ENCODE results near the gene KRT74.
"Not testable (repeated sequence)": the region's sequence is repeated elsewhere in the genome, so short reads cannot be mapped to it uniquely, and the experiment has no call there.

KRT74 gene

DNA sequence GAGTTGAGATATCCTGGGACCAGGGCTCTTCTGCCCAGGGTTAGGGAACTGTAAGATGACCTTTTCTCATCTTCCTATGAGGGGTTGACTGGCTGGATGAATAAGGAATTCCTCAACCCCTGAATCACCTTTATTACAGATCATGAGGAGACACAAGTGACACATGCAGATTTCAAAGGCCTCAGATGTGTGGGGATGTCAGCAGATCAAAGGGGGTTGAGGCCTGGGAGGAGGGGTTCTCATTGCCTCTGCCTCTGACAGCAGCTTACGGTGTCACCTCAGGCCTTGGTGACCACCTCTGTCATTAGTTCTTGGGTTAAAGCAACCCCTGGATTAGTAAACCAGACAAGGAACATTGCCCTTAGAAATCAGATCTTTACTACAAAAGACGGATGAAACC, 29.7 kb upstream of the KRT74 start:
- DNase-seq (ENCODE audit: low read depth in 2 of 2) = no peak

DNA sequence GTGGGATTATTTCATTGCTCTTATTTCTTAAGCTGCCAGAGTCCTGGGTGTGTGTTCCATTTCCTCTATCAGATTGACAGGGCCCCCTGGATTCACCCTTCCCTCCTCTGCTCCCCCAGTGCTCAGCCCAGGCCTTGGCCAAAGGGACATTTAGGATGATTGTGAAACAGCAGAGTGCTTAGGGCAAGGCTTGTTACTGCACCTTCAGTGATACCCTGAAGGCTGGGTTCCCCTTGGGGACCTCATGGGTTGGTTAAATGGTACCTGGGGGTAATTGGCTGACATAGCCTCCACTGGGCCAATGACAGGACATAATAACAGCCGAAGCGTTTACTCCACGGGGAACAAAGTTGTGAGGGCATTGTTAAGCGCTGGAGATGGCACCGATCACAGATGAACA, 28.9 kb upstream of the KRT74 start:
- no peak for DNase-seq (ENCODE audit: low read depth in 2 of 2)

- DNase-seq (ENCODE audit: low read depth in 2 of 2) = no peak
Observed at GRCh38 chr12:52601671-52602070, 28.0 kb upstream of the KRT74 start.

DNA sequence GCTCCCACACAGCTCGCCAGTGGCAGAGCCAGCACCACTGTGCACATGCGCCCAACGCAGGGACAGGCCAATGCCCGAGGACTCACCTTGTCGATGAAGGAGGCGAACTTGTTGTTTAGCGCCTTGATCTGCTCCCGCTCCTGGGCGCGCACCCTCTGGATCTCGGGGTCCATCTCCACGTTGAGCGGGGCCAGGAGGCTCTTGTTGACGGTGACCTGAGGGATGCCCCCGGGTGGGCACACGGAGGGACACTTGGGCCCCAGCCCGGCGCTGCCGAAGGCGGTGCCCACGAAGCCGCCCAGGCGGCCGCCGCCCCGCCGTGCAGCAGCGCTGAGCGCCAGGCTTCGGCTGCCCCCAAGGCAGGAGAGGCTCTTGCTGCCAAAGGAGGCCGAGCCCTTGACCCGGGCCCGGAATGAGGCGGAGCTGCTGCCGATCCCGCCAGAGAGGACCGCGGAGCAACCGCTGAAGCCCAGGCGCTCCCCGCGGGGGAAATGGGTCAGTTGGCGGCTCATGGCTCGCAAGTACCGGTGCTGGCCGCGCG, 27.4 kb upstream of the KRT74 start, which contains the start of gene KRT72:
TSS of gene KRT72 (minus strand) at position 523 of the 541 bp plus-strand sequence. CDS start at position 512, 11 bp downstream.
- DNase-seq (ENCODE audit: low read depth in 2 of 2) = no peak

DNA sequence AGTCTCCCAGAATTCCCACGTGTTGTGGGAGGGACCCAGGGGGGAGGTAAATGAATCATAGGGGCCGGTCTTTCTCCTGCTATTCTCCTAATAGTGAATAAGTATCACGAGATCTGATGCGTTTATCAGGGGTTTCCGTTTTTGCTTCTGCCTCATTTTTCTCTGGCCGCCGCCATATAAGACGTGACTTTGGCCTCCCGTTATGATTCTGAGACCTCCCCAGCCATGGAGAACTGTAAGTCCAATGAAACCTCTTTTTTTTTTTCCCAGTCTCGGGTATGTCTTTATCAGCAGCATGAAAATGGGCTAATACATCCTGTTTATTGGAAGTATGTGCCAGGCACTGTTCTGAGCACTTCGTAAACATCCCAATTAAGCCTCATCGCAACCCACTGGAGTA, 26.8 kb upstream of the KRT74 start:
- no peak for DNase-seq (ENCODE audit: low read depth in 2 of 2)

- no peak for DNase-seq (ENCODE audit: low read depth in 2 of 2)
Observed at GRCh38 chr12:52600071-52600470, 26.4 kb upstream of the KRT74 start.

DNA sequence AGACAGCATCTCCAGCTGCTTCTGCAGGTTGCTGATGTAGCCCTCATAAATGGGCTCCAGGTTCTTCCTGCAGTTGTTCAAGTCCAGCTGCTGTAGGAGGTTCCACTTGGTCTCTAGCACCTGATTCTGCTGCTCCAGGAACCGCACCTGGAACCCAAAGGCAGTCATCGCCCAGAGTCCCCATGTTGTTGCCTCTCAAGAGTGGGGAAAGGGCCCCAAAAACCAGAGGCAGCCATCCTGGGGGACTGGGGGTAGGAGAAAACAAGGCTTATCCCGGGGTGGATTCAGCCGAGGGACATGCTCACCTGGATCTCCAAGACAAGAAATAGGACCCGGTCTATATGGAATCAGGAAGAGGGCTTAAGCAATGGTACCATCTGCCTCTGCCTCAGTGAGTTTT, 25.3 kb upstream of the KRT74 start:
- DNase-seq (ENCODE audit: low read depth in 2 of 2) = no peak

DNA sequence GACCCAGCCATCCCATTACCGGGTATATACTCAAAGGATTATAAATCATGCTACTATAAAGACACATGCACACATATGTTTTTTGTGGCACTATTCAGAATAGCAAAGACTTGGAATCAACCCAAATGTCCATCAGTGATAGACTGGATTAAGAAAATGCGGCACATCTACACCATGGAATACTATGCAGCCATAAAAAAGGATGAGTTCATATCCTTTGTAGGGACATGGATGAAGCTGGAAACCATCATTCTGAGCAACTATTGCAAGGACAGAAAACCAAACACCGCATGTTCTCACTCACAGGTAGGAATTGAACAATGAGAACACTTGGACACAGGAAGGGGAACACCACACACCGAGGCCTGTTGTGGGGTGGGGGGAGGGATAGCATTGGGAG, 20.6 kb upstream of the KRT74 start:
- not testable (repeated sequence) for DNase-seq (ENCODE audit: low read depth in 2 of 2)

GRCh38 chr12:52591521-52591920, 17.9 kb upstream of the KRT74 start:
- DNase-seq (ENCODE audit: low read depth in 2 of 2) = no peak

DNA sequence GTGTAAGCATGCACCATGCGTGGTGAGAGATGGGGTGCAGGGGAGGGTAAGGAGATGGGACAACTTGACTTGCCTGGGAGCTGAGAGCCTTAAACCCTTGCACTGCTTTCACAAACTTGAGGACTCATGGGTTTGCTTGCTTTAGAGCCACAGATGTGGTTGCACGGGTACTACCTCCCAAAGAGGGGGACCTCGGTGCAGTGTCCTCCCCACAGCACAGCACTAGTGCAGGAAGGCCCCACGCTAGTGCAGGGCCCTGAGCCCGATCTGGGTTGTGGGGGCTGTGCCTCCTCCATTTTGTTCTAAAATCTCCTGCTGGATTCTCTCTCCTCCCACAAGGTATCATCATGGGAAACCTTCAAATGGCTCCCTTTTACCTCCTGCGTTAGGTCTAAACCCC, 16.4 kb upstream of the KRT74 start:
- no peak for DNase-seq (ENCODE audit: low read depth in 2 of 2)

DNA sequence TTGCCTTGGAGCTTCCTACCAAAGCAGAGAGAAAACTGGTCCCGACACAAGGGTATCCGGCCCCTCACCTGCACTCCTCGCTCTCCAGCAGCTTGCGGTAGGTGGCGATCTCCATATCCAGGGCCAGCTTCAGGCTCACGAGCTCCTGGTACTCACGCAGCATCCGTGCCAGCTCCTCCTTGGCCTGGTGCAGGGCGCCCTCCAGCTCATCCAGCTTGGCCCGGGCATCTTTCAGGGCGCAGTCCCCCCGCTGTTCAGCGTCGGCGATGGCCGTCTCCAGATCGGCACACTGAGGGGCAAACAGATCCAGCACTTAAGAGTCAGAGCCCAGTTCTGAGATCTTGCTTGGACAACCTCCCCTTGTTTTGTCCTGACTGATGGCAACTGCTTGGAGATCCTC, 13.9 kb upstream of the KRT74 start:
- no peak for DNase-seq (ENCODE audit: low read depth in 2 of 2)

- DNase-seq (ENCODE audit: low read depth in 2 of 2) = no peak
Observed at GRCh38 chr12:52585946-52586345, 12.3 kb upstream of the KRT74 start.

GRCh38 chr12:52585066-52585465, 11.4 kb upstream of the KRT74 start:
- DNase-seq (ENCODE audit: low read depth in 2 of 2) = no peak

GRCh38 chr12:52584156-52584682, 10.6 kb upstream of the KRT74 start:
- DNase-seq (ENCODE audit: low read depth in 2 of 2) = no peak

GRCh38 chr12:52582971-52583456, 9.4 kb upstream of the KRT74 start:
- peak; percentile 16 to 25 for DNase-seq (ENCODE audit: low read depth in 2 of 2)

DNA sequence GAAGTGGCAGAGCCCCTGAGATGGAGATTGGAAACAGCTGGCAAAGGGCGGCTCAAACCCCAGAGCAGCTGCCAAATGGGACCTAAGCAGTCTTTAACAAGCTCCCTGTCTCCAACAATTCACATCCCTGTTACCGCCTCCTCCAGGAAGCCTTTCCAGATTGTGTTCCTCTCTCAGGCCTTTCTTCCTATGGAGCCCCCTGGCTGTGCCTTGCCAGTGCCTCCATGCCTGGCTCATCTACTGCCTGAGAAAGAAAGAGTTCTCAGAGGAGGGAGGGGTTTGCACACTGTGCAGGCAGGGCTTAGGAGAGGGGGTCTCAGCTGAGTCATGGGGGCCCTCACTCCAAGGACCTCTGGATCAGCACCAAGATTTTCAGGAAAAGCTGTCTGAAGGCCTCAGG, 8.8 kb upstream of the KRT74 start:
- no peak for DNase-seq (ENCODE audit: low read depth in 2 of 2)

- peak in 1 of 2 experiments; percentile 2 for DNase-seq (ENCODE audit: low read depth in 2 of 2)
Observed at GRCh38 chr12:52581481-52581880, 7.8 kb upstream of the KRT74 start.

DNA sequence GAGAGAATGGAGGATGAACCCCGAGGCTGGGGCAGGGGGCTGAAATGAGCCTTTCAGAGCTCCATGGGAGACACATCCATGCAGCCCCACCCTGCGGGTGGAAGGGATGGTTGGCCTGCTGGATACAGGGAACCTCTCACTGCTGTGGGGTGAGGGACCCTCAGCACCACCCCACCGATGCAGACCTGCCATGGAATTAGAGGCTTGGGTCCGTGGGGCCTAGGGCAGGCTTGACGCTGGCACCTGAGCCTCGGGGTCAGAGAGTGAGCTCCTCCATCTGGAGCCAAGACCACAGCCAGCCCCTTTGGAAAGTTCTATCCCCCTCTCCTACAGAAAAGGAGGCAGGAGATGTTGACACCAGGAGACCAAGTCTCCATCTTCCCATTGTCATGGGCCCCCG, 7.4 kb upstream of the KRT74 start:
- DNase-seq (ENCODE audit: low read depth in 2 of 2) = no peak

DNA sequence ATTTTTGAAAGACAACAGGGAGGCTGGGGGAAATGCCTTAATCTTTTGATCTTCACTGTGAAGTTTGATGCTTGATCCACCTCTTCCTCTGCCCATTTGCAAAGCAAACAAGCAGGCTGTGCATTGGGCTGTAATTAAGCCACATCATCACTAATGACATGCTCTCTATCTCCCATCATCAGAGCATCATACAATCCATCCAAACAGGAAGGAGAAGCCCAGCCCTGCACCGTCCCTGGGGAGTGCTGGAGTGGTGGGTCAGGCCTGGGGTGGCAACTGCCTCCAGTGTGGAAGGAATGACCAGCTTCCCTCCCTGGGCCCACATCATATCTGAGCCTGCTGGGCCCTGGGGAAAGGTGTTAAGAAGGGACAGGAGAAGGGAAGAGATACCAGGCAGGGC, 6.9 kb upstream of the KRT74 start:
- DNase-seq (ENCODE audit: low read depth in 2 of 2) = no peak

- no peak for DNase-seq (ENCODE audit: low read depth in 2 of 2)
Observed at GRCh38 chr12:52579468-52580465, 6.1 kb upstream of the KRT74 start.

- DNase-seq (ENCODE audit: low read depth in 2 of 2) = no peak
Observed at GRCh38 chr12:52578469-52578868, 4.8 kb upstream of the KRT74 start.

DNA sequence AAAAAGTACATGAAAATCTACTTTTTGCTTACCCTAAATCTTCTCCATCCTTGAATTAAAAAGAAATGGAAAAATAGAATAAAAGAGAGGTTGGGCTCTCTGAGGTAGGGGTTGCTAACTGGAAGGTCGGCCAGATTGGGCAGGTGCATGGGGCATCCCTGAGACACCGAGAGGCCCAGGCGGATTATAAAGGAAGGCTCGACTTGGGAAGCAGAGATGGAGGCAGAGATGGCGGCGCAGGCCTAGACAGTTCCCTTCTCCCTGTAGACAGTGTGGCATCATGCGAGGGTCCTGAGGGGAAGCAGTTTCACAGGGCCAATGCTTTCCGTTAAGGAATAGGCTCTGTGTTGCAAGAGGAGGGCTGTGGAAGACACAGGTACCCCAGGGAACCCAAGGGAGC, 3.7 kb upstream of the KRT74 start:
- DNase-seq (ENCODE audit: low read depth in 2 of 2) = no peak

DNA sequence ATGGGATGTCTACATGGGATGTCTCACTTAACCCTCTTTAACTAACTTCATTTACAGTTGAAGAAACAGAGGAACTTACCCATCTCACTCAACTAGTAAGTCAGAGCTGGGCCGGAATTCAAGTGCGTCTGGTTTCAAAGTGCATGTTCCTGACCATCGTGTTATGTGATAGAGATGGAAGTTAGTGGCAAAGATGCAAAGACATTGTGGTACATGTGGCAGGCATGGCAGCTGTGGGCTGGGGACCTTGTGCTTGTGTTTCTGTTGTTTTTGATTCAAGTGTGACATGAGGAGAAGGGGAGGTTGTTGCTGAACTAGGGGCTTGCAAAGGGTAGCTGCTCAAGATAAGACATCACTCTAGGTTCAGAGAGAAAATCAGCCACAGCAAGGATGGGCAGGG, 2.3 kb upstream of the KRT74 start:
- no peak for DNase-seq (ENCODE audit: low read depth in 2 of 2)
